ENCODE measurements around the gene AKT3.

DNA sequence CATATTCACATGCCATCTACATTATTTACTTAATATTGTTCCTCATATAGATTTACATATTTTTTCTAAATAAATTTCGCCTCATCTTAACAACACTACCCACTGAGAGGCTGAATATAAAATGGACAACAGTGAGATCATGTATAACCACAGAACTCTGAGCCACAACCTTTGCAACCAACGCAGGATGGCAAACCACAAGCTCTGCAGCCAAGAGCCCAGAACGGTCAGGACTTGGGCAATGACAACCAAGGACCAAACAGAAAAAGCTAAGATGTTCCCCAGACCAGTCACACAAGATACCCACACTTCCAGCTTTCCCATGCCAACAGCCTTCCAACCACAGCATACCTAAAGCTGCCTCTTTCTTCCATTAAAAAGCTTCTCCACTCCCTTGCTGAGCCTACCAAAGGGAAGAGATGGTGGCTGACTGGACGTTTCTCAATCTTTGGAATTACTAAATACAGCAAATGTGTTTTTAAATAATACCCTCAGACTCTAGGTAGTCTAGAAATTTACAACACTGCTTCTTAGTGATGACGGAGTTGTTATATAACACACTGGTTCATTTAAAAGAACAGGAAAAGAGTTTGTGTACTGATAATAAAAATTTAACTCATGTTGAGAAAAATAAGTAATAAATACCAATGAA lies 117.9 kb downstream of the AKT3 start:
- TF ChIP-seq, protein P1, sequence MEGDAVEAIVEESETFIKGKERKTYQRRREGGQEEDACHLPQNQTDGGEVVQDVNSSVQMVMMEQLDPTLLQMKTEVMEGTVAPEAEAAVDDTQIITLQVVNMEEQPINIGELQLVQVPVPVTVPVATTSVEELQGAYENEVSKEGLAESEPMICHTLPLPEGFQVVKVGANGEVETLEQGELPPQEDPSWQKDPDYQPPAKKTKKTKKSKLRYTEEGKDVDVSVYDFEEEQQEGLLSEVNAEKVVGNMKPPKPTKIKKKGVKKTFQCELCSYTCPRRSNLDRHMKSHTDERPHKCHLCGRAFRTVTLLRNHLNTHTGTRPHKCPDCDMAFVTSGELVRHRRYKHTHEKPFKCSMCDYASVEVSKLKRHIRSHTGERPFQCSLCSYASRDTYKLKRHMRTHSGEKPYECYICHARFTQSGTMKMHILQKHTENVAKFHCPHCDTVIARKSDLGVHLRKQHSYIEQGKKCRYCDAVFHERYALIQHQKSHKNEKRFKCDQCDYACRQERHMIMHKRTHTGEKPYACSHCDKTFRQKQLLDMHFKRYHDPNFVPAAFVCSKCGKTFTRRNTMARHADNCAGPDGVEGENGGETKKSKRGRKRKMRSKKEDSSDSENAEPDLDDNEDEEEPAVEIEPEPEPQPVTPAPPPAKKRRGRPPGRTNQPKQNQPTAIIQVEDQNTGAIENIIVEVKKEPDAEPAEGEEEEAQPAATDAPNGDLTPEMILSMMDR (IDR thresholded peaks at IDR 0.05), result no peak
- TF ChIP-seq POLR2A (IDR thresholded peaks at IDR 0.05), result no peak
